G401.6 (cell line): ENCODE measurements around the gene DENND1A.
"Not testable (repeated sequence)": the region's sequence is repeated elsewhere in the genome, so short reads cannot be mapped to it uniquely, and the experiment has no call there.

Experiments used
- FAIRE-seq: peaks from 2 replicates; lab custom pipeline; 2012; peaks lifted over from hg19 to GRCh38; lab: Jason Lieb, UNC

Gene DENND1A

DNA sequence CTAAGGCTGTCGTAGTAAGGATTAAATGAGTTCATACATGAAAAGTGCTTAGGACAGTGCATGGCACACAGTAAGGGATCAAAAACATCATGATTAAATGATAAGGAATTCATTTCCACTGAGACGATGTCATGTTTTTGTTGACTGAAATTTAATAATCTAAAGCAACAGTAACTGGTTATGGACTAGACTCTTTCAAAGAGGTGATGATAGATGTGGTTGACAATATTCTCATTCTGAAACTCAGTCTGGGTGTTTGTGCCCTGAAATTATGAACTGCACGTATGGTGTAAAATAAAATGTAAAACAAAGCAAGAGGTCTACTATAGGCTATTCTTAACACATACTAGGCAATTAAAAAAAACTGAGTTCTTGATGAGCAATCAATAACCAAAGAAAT is 280.0 kb downstream of the DENND1A start:
- no peak for FAIRE-seq

- no peak for FAIRE-seq
These were observed 282.8 kb downstream of the DENND1A start for GRCh38 chr9:123647145-123647544.

GRCh38 chr9:123645762-123646161 is 284.2 kb downstream of the DENND1A start:
- no peak for FAIRE-seq

DNA sequence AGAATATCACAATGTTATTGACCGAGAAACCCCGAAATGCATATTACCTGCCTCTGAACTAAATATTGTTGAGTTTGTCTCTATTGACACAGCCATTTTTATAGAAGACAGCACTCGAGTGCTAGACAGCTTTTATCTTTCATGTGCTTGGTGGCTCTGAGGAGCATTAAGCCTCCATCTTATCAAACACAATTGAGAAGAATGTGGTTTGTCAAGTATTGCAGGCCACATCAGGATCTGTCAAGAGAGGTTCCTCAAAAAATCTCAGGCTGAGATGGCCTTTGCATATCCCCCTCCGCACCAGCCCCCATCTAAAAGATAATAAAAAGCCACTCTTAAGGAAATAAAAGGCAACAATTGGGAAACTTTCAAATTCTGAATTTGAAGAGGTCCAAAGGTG is 284.8 kb downstream of the DENND1A start:
- FAIRE-seq: no peak

- no peak for FAIRE-seq
These were observed 286.4 kb downstream of the DENND1A start for GRCh38 chr9:123643518-123643917.

- FAIRE-seq: no peak
These were observed 287.3 kb downstream of the DENND1A start for GRCh38 chr9:123642291-123643278.

- FAIRE-seq: no peak
These were observed 289.1 kb downstream of the DENND1A start for GRCh38 chr9:123640792-123641222.

GRCh38 chr9:123639743-123640142 is 290.2 kb downstream of the DENND1A start:
- no peak for FAIRE-seq

DNA sequence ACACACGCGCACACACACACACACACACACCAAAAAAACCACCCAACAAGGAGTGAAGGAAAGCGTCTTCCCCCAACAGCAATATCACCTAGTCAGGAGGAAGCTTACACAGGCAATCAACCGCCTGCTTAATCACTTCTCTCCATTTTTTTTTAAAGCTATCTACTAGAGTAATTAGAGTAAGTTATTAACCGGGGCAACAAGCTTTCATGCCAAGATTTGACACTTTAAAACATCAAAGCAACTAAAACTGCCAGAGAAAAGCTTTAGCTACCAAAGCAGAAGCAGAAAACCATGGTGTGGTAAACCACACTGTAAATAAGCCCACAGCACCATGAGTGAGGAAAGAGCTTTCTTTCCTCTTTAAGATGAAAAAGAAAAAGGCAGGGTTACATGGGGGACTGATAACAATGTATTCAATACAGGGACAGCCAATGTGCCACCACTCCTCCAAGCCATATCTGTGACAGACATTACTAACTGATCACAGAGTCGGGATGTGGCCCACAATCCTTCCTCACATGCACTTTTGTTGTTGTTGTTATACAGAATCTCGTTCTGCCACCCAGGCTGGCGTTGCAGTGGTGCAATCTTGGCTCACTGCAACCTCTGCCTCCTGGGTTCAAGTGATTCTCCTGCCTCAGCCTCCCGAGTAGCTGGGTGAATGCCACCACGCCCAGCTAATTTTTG is 291.8 kb downstream of the DENND1A start:
- FAIRE-seq: no peak

GRCh38 chr9:123637606-123637944 is 292.4 kb downstream of the DENND1A start:
- no peak for FAIRE-seq

- FAIRE-seq: not testable (repeated sequence)
These were observed 293.1 kb downstream of the DENND1A start for GRCh38 chr9:123636805-123637204.

- no peak for FAIRE-seq
These were observed 298.1 kb downstream of the DENND1A start for GRCh38 chr9:123631862-123632261.

GRCh38 chr9:123630233-123630632 is 299.7 kb downstream of the DENND1A start:
- no peak for FAIRE-seq

DNA sequence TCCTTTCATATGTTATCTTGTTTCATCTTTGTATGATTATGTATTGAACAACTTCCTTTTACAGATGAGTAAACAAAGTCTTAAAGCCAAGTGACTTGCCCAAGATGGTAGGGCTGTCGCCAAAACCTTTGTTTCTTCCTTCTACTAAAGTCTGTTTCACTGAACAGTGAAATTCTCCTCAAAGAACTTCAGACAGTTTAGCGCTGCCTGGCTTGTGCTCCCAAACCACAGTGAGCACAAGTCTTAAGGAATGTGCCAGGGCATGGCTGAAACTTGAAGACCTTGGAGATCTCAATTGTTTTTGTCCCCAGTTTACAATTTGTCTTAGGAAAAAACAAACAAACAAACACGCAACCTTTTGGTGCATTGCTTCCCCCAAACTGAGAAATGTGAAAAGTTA is 300.4 kb downstream of the DENND1A start:
- FAIRE-seq: no peak

GRCh38 chr9:123622711-123623241 is 307.1 kb downstream of the DENND1A start:
- FAIRE-seq: no peak

- no peak for FAIRE-seq
These were observed 309.7 kb downstream of the DENND1A start for GRCh38 chr9:123620239-123620638.

DNA sequence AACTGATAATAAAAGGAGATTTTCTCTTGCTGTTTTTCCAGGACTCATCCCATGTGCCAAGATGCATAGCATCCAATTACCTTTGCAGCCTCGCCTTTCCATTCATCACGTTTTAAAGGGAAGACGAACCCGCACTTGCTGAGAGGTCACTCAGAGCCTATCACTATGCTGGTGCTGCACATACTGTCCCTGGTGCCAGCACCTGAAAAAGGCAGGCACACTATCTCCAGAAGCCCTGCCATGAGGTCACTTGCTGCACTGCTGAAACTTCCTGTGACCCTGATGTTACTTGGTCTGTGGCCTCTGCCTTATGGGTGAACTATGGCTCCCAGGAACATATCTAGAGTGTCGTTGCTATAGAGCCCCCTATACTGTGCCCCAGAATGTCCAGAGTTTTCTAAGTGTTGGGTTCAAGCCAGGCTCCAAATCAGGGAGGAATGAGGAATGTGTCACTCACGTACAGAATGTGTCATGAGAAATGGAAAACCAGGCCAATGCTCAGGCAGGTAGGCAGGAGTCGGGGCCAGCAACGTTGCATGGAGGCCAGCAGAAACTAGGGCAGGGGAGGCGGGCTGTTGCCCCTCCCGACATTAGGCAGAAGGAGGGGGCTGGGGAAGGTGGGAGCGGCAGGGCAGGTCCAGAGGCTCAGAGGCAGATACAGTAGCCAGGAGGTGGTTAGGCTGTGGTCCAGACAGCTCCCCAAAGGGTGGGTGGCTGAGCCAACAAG is 311.8 kb downstream of the DENND1A start:
- no peak for FAIRE-seq

- no peak for FAIRE-seq
These were observed 312.6 kb downstream of the DENND1A start for GRCh38 chr9:123617286-123617685.

GRCh38 chr9:123616707-123617106 is 313.2 kb downstream of the DENND1A start:
- no peak for FAIRE-seq

- FAIRE-seq: no peak
These were observed 314.5 kb downstream of the DENND1A start for GRCh38 chr9:123615381-123615780.

DNA sequence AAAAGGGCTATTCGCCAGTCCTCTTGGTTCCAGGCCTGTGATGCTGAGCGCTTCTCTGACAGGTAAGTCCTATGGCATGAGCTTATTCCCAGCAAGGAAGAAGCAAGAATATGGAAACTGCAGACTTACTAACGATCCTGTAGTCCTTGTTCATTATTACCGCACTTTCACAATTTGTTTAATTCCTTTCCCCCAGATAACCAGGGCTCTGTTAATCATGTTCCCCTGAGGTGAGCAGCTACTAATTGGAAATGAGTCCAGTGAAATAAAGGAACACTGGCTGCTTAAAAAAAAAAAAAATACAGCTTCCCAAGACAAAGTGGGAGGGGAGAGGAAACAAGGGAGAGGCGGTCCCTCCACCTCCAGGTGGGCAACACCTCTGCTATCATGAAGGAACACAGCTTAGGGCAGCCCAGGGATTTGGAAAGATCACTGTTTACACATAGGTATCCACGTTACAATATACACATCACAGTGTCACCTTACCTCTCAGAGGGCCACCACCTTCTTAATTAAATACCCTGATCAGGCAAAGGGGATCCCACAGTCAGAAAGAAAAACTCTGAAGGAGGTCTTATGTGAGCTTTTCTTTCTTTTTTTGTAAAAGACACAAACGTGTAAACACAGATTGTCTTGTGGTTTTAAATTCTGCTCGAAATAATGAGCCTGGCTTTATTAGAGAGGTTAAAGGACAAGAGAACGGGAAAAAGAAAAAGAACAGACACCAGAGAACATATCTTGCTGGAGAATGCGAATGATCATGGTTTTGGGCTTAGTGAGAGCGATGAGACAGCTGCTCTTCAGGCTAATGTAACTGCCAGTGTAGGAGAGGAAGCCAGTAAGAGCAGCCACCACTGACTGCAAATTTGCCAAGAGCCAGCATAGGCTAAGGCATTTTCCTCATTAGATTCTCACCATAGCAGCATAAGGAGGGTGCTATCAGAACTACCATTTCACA is 315.3 kb downstream of the DENND1A start:
- no peak for FAIRE-seq
